GM18861 (cell line): ENCODE data around the gene SCAI.
"Not testable (repeated sequence)": the region's sequence is repeated elsewhere in the genome, so short reads cannot be mapped to it uniquely, and the experiment has no call there.

Source experiments
- ATAC-seq: cut with Tn5 transposase; IDR thresholded peaks from one replicate; pipeline ENCODE4 v1.9.1; 2021; ENCODE audit not compliant: unreplicated experiment

Gene SCAI

GRCh38 chr9:125106285-125106893 lies 36.9 kb downstream of the SCAI start:
- ATAC-seq = no peak

- no peak for ATAC-seq
Measured at GRCh38 chr9:125103770-125104460, 39.4 kb downstream of the SCAI start.

GRCh38 chr9:125103021-125103420 lies 40.3 kb downstream of the SCAI start:
- ATAC-seq = no peak

- no peak for ATAC-seq
Measured at GRCh38 chr9:125100822-125101221, 42.5 kb downstream of the SCAI start.

GRCh38 chr9:125099816-125100215 lies 43.5 kb downstream of the SCAI start:
- ATAC-seq = no peak

- ATAC-seq = no peak
Measured at GRCh38 chr9:125095821-125096443, 47.4 kb downstream of the SCAI start.

- no peak for ATAC-seq
Measured at GRCh38 chr9:125091121-125091520, 52.2 kb downstream of the SCAI start.

- ATAC-seq = no peak
Measured at GRCh38 chr9:125089331-125089730, 54.0 kb downstream of the SCAI start.

GRCh38 chr9:125088752-125089151 lies 54.6 kb downstream of the SCAI start:
- no peak for ATAC-seq

- ATAC-seq = no peak
Measured at GRCh38 chr9:125085703-125086477, 57.4 kb downstream of the SCAI start.

GRCh38 chr9:125082197-125082596 lies 61.1 kb downstream of the SCAI start:
- ATAC-seq = not testable (repeated sequence)

GRCh38 chr9:125080797-125081196 lies 62.5 kb downstream of the SCAI start:
- not testable (repeated sequence) for ATAC-seq

GRCh38 chr9:125079931-125080330 lies 63.4 kb downstream of the SCAI start:
- no peak for ATAC-seq

GRCh38 chr9:125075997-125076396 lies 67.3 kb downstream of the SCAI start:
- ATAC-seq = no peak

GRCh38 chr9:125074976-125075375 lies 68.4 kb downstream of the SCAI start:
- ATAC-seq = no peak

- ATAC-seq = no peak
Measured at GRCh38 chr9:125066839-125067619, 76.3 kb downstream of the SCAI start.

- no peak for ATAC-seq
Measured at GRCh38 chr9:125061391-125061790, 81.9 kb downstream of the SCAI start.

GRCh38 chr9:125049212-125050049 lies 93.9 kb downstream of the SCAI start:
- ATAC-seq = no peak

- ATAC-seq = no peak
Measured at GRCh38 chr9:125043631-125044030, 99.7 kb downstream of the SCAI start.

- ATAC-seq = no peak
Measured at GRCh38 chr9:125043148-125043547, 100.2 kb downstream of the SCAI start.
